Type B pancreatic cell (in vitro differentiated cells): Measurements from ENCODE around the gene MISP. TPM values are rescaled to one million over a fixed set of nuclear protein-coding genes. Genes with fewer than 3 reads are reported as not detected.

Source experiments
- DNase-seq: peaks from one replicate; pipeline ENCODE4 v3.0.0; 2021; ENCODE audit warnings: mixed read lengths; ENCODE audit not compliant: unreplicated experiment; ENCODE audit errors: extremely low spot score
- H3K27ac Mint-ChIP-seq: 2 replicates; pipeline ENCODE4 v1.8.0; 2021; ENCODE audit warnings: mild to moderate bottlenecking, mixed read lengths
- H3K27me3 Mint-ChIP-seq: 2 replicates; pipeline ENCODE4 v1.8.0; 2021; ENCODE audit warnings: mixed read lengths
- H3K36me3 Mint-ChIP-seq: 2 replicates; pipeline ENCODE4 v1.8.0; 2021; ENCODE audit warnings: mixed read lengths
- H3K4me1 Mint-ChIP-seq: one replicate; pipeline ENCODE4 v1.8.0; 2021; ENCODE audit warnings: mixed read lengths; ENCODE audit not compliant: unreplicated experiment
- H3K4me3 Mint-ChIP-seq: 2 replicates; pipeline ENCODE4 v1.8.0; 2021; ENCODE audit warnings: mild to moderate bottlenecking, mixed read lengths
- H3K9me3 Mint-ChIP-seq: 2 replicates; pipeline ENCODE4 v1.8.0; 2021; ENCODE audit warnings: mixed read lengths
- total RNA-seq: library from RNA; stranded (reverse); gene quantifications from 2 replicates; pipeline ENCODE4 v1.2.1, GENCODE V29; 2021; ENCODE audit warnings: low replicate concordance
- TF ChIP-seq, protein P1 (sequence below): fragments of 200-600 bp; sonication (generic); conservative IDR thresholded peaks from 2 replicates; pipeline ENCODE4 v1.5.0; 2021; ENCODE audit warnings: antibody characterized with exemption, mild to moderate bottlenecking

The MISP gene
- total RNA-seq, 1 donor from 2014 or later = 9.4 TPM

DNA sequence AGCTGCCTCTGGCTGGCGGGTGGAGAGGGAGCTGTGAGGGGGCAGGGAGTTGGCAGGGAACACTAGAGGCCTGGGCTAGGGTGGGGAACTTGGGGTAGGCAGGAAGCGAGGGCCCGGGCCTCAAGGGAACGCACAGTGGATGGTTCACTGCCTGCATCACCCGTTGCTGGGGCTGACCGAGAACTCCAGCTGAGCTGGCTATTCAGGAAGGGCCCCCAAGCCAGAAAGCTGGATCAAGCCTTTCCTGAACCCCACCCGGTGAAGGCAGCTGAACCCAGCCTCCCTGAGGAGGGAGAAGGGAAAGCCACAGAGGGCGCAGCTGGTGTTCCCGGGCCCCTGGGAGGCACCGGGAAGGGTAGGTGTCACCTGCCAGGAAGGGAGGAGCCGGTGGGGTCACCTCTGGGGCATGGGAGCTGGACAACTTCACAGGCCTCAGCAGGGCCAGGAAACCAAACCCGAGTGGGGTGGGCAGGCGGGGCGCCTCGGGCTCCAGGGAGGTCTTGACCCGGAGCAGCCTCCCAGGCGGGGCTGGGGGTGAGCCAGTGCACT, 28.3 kb upstream of the MISP start:
- peaks cover 8% of the 10 kb centered on the region for H3K4me1 Mint-ChIP-seq
- no peaks in the 10 kb centered on the region for H3K9me3 Mint-ChIP-seq
- H3K4me3 Mint-ChIP-seq = no peak overlapping the region
- TF ChIP-seq, protein P1, sequence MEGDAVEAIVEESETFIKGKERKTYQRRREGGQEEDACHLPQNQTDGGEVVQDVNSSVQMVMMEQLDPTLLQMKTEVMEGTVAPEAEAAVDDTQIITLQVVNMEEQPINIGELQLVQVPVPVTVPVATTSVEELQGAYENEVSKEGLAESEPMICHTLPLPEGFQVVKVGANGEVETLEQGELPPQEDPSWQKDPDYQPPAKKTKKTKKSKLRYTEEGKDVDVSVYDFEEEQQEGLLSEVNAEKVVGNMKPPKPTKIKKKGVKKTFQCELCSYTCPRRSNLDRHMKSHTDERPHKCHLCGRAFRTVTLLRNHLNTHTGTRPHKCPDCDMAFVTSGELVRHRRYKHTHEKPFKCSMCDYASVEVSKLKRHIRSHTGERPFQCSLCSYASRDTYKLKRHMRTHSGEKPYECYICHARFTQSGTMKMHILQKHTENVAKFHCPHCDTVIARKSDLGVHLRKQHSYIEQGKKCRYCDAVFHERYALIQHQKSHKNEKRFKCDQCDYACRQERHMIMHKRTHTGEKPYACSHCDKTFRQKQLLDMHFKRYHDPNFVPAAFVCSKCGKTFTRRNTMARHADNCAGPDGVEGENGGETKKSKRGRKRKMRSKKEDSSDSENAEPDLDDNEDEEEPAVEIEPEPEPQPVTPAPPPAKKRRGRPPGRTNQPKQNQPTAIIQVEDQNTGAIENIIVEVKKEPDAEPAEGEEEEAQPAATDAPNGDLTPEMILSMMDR = no peak
- no peaks in the 10 kb centered on the region for H3K27me3 Mint-ChIP-seq
- no peaks in the 10 kb centered on the region for H3K36me3 Mint-ChIP-seq
- no peak overlapping the region for H3K27ac Mint-ChIP-seq
- DNase-seq = no peak

DNA sequence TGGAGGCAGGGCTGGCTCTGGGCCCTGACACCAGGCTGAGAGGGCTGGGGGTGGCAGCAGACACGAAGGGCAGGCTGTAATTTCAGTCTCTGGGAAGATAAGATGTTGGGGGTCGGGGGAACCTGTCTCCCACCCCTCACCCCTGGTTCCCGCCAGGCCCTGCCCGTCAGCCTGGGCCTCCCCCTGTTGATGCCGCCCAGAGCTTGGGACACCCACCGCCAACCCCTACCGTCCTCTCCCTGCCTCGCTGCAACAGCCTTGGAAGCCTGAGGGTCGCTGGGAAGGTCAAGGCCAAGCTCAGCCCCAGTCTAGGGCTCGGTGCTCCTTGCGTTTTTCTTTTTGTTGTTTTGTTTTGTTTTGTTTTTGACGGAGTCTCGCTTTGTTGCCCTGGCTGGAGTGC, 27.7 kb upstream of the MISP start:
- H3K4me1 Mint-ChIP-seq = peaks cover 5% of the 10 kb centered on the region
- TF ChIP-seq, protein P1 = no peak
- no peak overlapping the region for H3K4me3 Mint-ChIP-seq
- H3K27me3 Mint-ChIP-seq = no peaks in the 10 kb centered on the region
- H3K36me3 Mint-ChIP-seq = no peaks in the 10 kb centered on the region
- H3K27ac Mint-ChIP-seq = no peak overlapping the region
- DNase-seq = no peak
- no peaks in the 10 kb centered on the region for H3K9me3 Mint-ChIP-seq

DNA sequence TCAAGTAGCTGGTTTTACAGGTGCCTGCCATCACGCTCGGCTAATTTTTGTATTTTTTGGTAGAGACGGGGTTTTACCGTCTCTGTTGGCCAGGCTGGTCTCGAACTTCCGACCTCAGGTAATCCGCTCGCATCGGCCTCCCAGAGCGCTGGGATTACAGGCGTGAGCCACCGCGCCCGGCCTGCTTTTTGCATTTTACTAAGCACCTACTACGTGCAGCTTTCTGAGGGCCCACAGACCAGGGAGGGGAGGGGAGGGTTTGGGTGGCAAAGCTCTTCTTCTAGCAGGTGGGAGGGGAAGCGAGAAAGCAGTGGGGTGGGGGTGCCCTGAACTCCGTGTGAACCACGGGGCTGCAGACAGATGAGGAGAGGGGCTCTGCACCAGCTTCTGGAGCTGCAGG, 27.2 kb upstream of the MISP start:
- Mint-ChIP-seq H3K36me3 (no peaks in the 10 kb centered on the region), H3K27ac (no peak overlapping the region), H3K4me3 (no peak overlapping the region), H3K27me3 (no peaks in the 10 kb centered on the region), H3K4me1 (no peaks in the 10 kb centered on the region), H3K9me3 (no peaks in the 10 kb centered on the region)
- TF ChIP-seq, protein P1 = no peak
- no peak for DNase-seq

DNA sequence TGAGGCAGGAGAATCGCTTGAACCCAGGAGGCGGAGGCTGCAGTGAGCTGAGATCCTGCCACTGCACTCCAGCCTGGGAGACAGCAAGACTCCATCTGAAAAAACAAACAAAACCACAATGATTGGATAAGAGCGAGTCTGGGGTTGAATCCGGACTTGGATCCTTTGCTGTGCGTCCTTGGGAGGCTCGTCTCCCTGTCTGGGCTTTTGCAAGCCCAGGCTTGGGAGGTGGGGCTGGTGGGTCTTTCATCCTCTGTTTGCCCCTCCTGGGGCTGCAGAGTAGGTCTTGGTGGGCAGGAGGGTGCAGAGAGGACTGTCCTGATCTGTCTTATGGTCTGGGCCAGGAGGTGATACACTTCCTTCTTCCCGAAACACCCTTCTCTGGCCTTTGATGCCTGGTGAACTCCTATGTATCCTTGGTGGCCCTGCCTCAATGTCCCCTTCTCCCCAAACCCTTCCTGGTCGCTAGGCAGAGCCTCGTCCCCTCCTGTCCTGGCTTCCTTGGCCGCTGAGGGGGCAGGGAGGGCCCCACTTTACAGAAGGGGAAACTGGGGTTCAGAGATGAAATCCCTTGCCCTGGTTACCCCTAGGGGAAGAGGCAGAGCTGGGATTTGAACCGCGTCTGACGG, 25.3 kb upstream of the MISP start:
- no peak overlapping the region for H3K4me3 Mint-ChIP-seq
- H3K9me3 Mint-ChIP-seq = no peaks in the 10 kb centered on the region
- DNase-seq = no peak
- no peak overlapping the region for H3K27ac Mint-ChIP-seq
- no peaks in the 10 kb centered on the region for H3K4me1 Mint-ChIP-seq
- H3K27me3 Mint-ChIP-seq = no peaks in the 10 kb centered on the region
- TF ChIP-seq, protein P1 = no peak
- no peaks in the 10 kb centered on the region for H3K36me3 Mint-ChIP-seq

DNA sequence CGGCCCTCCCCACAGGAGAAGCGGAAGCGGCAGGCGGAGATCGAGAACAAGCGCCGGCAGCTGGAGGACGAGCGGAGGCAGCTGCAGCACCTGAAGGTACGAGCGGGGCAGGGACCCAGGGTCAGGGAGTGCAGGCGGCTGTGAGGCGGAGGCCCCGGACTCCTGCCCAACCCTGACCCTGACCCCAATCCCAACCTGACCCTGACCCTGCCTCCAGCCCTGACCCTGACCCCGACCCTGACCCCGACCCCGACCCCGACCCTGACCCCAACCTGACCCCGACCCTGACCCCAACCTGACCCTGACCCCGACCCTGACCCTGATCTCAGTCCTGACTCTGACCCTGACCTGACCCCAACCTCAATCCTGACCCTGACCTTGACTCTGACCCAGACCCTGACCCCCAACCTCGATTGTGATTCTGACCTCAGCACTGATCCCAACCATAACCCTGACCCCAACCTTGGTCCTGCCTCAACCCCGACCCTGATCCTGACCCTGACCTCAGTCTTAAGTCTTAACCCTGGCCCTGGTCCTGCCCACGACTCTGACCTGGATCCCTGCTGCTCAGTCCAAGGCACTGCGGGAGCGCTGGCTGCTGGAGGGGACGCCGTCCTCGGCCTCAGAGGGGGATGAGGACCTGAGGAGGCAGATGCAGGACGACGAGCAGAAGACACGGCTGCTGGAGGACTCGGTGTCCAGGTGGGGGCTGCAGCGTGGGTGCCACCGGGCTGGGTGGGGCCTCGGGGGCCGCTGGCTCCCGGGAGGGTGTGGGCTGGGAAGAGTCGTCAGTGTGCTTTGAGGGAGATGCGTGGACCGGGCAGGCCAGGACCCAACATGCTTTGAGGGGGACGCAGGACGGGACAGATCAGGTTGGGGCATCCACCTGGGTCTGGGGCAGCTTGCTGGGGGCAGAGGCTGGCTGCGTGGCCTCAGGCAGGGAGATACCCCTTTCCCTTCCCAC, 23.6 kb upstream of the MISP start:
- no peak overlapping the region for H3K27ac Mint-ChIP-seq
- no peak overlapping the region for H3K4me3 Mint-ChIP-seq
- no peak for DNase-seq
- TF ChIP-seq, protein P1 = no peak
- no peaks in the 10 kb centered on the region for H3K9me3 Mint-ChIP-seq
- H3K36me3 Mint-ChIP-seq = no peaks in the 10 kb centered on the region
- no peaks in the 10 kb centered on the region for H3K4me1 Mint-ChIP-seq
- no peaks in the 10 kb centered on the region for H3K27me3 Mint-ChIP-seq
